GM10266 (cell line): ENCODE data around the gene MST1R.

Experiments used
- DNase-seq: peaks from one replicate; pipeline ENCODE4 v3.0.0; 2012; ENCODE audit errors: extremely low spot score
- CTCF ChIP-seq: IDR thresholded peaks from 2 replicates; pipeline ENCODE4 v1.5.1; 2012; ENCODE audit warnings: mild to moderate bottlenecking, low read depth; ENCODE audit not compliant: control insufficient read depth, insufficient read depth; ENCODE audit errors: missing control alignments

MST1R gene

GRCh38 chr3:49872801-49873281 lies 30.8 kb downstream of the MST1R start:
- no peak for DNase-seq
- no peak for TF ChIP-seq CTCF

DNA sequence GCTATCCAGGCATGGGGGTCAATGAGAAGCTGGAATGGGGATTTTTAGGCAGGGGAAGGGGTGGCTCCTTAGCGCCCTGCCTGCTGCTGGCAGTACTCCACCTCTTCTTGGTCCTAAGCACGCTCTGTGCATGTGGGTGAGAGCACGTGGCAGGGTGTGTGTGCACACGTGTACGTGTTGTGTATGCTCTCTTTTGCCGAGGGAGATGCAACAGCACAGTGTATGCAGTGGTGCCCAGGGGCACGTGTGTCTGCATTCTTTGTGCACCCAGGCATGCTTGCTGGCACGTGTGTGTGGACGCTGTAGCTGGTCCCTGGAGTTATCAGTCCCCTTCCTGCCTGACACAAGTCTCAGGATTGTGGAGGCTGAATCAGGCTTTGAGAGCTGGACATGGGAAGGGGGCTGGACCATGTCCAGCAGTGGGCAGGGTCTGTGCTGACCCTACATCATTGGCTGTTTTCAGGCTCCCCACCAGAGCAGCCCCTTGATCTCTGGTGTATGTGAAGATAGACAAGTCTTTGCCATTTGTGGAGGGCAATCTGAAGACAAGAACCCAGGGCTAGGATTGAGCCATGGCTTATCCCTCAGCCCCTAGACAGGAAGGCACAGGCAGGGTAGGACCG lies 32.0 kb downstream of the MST1R start:
- TF ChIP-seq CTCF, result no peak
- DNase-seq, result no peak

DNA sequence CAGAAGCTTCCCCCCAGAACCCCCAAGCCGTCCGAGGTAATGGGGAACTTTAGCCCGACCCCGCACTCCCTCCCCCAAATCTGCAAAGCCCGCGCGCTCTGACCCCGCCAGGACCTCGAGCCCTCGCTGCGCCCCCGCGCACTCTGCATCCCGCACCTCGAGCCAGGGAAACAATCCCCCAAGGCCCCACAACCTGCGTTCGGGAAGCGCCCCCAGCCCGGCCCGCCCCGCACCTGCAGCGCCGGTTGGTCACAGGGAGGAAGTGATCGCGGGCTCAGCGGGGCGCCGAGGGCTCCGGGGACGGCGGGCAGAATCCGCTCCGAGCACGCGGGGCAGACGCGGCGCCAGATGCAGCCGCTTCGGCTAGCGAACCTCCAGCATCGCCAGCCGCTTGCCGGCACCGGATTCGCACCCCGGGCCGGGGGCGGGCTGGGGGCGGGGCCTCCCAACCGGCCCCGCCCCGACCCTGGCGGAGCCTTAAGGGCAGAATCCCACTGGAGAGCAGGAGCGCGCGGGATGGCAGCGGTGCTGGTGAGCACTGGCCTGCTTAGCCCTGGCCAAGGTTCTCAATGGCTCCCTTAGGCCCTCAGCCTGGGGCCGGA lies 34.0 kb downstream of the MST1R start, which contains the start of gene CAMKV:
Gene CAMKV (minus strand): TSS at position 382 of the 602 bp plus-strand sequence. CDS start 7,518 bp downstream, outside the sequence.
- peak; percentile 44 for DNase-seq
- no peak for TF ChIP-seq CTCF

DNA sequence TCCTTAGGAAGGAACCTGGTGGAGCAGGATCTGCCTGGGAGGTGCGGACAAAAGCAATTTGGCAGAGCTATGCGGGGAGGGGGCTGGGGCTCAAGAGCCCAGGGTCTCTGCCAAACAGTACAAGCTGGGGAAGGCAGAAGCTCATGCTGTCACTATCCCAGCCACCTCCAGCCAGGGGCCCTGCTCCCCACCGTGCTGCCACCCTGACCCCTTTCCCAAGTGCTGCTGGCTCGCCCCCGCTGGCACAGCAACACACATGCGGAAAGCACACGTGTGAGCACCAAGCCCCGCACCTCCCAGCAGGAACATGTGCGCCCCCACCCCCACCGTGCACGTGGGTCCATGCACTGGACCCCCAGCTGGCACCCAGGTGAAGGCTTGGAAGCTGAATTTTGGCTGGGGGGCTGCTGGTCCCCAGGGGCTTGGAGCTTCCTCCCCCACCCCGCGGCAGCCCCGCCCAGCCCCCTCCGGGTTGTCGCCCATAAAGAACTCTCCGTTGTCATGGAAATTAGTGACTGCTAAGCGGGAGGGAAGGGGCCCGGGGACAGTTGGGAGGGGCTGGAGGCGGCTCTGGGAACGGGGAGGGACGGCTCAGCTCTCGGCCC lies 34.7 kb downstream of the MST1R start:
- TF ChIP-seq CTCF, result no peak
- DNase-seq, result no peak

DNA sequence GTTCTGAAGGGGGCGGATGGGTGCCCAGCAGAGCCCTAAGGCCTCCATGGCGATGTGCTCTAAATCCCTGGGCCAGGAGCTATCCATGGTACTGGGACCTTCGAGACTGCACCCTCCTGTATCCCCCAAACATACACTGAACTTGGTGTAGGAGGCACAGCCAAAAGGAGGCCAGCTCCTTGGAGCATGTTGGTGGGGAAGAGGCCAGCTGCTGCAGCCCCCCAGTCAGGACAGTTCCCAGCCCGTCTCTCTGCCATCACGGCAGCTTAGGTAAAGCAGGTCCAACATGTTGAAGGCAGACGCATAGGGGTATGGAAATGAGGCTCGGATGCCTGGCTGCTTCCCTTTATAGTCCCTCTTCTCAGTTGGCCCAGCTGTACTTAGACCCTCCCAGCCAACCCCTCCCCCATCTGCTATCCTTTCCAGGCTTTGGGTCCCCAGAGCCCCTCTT lies 35.8 kb downstream of the MST1R start:
- peak; percentile 60 for DNase-seq

GRCh38 chr3:49867400-49867799 lies 36.3 kb downstream of the MST1R start:
- TF ChIP-seq CTCF, result no peak
- DNase-seq, result no peak

More for the DNA sequence above, 35.8 kb downstream of the MST1R start:
- no peak for TF ChIP-seq CTCF
